ENCODE data around the gene WNT5B. TPM values are rescaled to one million over a fixed set of nuclear protein-coding genes. Genes with fewer than 3 reads are reported as not detected.

WNT5B gene
- polyA plus RNA-seq, 1 of the 3 experiments (the other 2 are of a cell fraction), result 29.3 TPM

DNA sequence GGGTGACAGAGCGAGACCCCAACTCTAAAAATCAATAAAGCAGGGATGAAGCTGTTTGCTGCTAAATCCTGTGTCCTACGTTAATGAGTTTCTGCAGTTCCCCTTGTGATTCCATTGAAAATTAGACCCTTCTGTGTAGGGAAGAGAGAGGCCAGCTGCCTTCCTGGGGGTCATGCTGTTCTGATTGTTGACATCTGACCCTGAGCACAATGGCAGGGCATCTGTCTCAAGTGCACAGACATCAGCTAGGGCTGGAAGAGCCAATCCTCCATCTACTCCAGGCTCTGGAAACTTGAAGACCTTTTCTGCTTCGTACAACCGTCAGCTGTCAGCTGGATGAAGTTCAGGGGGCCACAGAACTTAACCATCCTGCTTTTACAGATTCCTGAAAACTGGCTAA is 44.7 kb upstream of the WNT5B start:
- Histone ChIP-seq H3K36me3 (replicated peaks in 1 of 2; ENCODE audit: control insufficient read depth in 1 of 2, insufficient read depth in 2 of 2, low read length in 1 of 2) (peaks cover 0 to 2% of the 10 kb centered on the region in 2 experiments), H3K4me3 (ENCODE audit: low read depth in 2 of 2, low read length in 1 of 2) (no peak overlapping the region), H4K20me1 (ENCODE audit: insufficient read depth) (peaks cover 6% of the 10 kb centered on the region), H3K9me3 (no peaks in the 10 kb centered on the region), H3K4me2 (no peak overlapping the region), H3K27ac (ENCODE audit: low read depth in 2 of 2, low read length in 1 of 2) (no peak overlapping the region), H2AFZ (ENCODE audit: low read depth) (no peak overlapping the region), H3K4me1 (ENCODE audit: control insufficient read depth in 1 of 2, insufficient read depth in 2 of 2, low read depth in 1 of 2, low read length in 1 of 2) (peaks cover 0 to 34% of the 10 kb centered on the region in 2 experiments; a peak in 3 of 4 replicates), H3K79me2 (ENCODE audit: insufficient read depth) (peaks cover 96% of the 10 kb centered on the region), H3K27me3 (ENCODE audit: insufficient read depth) (no peaks in the 10 kb centered on the region), H3F3A (replicated peaks; ENCODE audit: insufficient read depth) (peaks cover 24% of the 10 kb centered on the region), H3K9me2 (no peaks in the 10 kb centered on the region), H3K9ac (no peak overlapping the region)
- 88% methylated on average over 4 of the region's 4 CpGs for WGBS (ENCODE audit: low lambda C conversion rate)
- TF ChIP-seq, protein P1, sequence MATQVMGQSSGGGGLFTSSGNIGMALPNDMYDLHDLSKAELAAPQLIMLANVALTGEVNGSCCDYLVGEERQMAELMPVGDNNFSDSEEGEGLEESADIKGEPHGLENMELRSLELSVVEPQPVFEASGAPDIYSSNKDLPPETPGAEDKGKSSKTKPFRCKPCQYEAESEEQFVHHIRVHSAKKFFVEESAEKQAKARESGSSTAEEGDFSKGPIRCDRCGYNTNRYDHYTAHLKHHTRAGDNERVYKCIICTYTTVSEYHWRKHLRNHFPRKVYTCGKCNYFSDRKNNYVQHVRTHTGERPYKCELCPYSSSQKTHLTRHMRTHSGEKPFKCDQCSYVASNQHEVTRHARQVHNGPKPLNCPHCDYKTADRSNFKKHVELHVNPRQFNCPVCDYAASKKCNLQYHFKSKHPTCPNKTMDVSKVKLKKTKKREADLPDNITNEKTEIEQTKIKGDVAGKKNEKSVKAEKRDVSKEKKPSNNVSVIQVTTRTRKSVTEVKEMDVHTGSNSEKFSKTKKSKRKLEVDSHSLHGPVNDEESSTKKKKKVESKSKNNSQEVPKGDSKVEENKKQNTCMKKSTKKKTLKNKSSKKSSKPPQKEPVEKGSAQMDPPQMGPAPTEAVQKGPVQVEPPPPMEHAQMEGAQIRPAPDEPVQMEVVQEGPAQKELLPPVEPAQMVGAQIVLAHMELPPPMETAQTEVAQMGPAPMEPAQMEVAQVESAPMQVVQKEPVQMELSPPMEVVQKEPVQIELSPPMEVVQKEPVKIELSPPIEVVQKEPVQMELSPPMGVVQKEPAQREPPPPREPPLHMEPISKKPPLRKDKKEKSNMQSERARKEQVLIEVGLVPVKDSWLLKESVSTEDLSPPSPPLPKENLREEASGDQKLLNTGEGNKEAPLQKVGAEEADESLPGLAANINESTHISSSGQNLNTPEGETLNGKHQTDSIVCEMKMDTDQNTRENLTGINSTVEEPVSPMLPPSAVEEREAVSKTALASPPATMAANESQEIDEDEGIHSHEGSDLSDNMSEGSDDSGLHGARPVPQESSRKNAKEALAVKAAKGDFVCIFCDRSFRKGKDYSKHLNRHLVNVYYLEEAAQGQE (IDR thresholded peaks at IDR 0.05; ENCODE audit: low read depth, low read length), result no peak
- TF ChIP-seq FOXM1 (IDR thresholded peaks at IDR 0.05; ENCODE audit: low read depth), result no peak
- no peak for TF ChIP-seq GABPA (IDR thresholded peaks at IDR 0.05; ENCODE audit: low read depth)
- TF ChIP-seq, protein P2, sequence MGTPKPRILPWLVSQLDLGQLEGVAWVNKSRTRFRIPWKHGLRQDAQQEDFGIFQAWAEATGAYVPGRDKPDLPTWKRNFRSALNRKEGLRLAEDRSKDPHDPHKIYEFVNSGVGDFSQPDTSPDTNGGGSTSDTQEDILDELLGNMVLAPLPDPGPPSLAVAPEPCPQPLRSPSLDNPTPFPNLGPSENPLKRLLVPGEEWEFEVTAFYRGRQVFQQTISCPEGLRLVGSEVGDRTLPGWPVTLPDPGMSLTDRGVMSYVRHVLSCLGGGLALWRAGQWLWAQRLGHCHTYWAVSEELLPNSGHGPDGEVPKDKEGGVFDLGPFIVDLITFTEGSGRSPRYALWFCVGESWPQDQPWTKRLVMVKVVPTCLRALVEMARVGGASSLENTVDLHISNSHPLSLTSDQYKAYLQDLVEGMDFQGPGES (IDR thresholded peaks at IDR 0.05; ENCODE audit: low read depth, low read length), result no peak
- no peak for TF ChIP-seq TEAD4 (IDR thresholded peaks at IDR 0.05; ENCODE audit: borderline replicate concordance, insufficient read depth)
- TF ChIP-seq NFIC (IDR thresholded peaks at IDR 0.05; ENCODE audit: borderline replicate concordance), result no peak
- no peak for TF ChIP-seq MEF2A (IDR thresholded peaks at IDR 0.05; ENCODE audit: borderline replicate concordance, low read depth)
- TF ChIP-seq, protein P3, sequence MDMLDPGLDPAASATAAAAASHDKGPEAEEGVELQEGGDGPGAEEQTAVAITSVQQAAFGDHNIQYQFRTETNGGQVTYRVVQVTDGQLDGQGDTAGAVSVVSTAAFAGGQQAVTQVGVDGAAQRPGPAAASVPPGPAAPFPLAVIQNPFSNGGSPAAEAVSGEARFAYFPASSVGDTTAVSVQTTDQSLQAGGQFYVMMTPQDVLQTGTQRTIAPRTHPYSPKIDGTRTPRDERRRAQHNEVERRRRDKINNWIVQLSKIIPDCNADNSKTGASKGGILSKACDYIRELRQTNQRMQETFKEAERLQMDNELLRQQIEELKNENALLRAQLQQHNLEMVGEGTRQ (IDR thresholded peaks at IDR 0.05; ENCODE audit: borderline replicate concordance, low read depth, low read length), result no peak
- TF ChIP-seq, protein P4, sequence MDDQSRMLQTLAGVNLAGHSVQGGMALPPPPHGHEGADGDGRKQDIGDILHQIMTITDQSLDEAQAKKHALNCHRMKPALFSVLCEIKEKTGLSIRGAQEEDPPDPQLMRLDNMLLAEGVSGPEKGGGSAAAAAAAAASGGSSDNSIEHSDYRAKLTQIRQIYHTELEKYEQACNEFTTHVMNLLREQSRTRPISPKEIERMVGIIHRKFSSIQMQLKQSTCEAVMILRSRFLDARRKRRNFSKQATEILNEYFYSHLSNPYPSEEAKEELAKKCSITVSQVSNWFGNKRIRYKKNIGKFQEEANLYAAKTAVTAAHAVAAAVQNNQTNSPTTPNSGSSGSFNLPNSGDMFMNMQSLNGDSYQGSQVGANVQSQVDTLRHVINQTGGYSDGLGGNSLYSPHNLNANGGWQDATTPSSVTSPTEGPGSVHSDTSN (IDR thresholded peaks at IDR 0.05), result no peak
- no peak for TF ChIP-seq RXRA (IDR thresholded peaks at IDR 0.05; ENCODE audit: borderline replicate concordance, low read depth)
- TF ChIP-seq RFX5 (IDR thresholded peaks at IDR 0.05; ENCODE audit: low read length), result no peak
- TF ChIP-seq TCF12 (IDR thresholded peaks at IDR 0.05), result no peak
- TF ChIP-seq MXI1 (IDR thresholded peaks at IDR 0.05; ENCODE audit: low read depth, low read length), result no peak
- TF ChIP-seq GATA2 (CRISPR knock-in tag; IDR thresholded peaks at IDR 0.05), result no peak
- TF ChIP-seq EZH2phosphoT487 (IDR thresholded peaks at IDR 0.05; ENCODE audit: borderline replicate concordance, low read depth), result no peak
- ChIA-PET POLR2A (no interaction called here), CTCF (interaction anchor here (0.6 to 12.2 kb wide), 40 partner anchors 9 to 1037 kb away, joined by 3 to 268 read pairs (median 4); partner anchors contain the start of genes FBXL14 and RAD52)
- no peak for DNase-seq

Measured in SK-N-SH (cell line).